Neuronal stem cell (in vitro differentiated cells): ENCODE results near the gene CDH18.

ENCODE experiments used
- DNase-seq: peaks from one replicate; pipeline ENCODE4 v3.0.0-alpha.2; 2013; ENCODE audit warnings: low spot score
- H2AFZ ChIP-seq: one replicate; pipeline ENCODE4 v1.6.1; 2013; ENCODE audit warnings: mild to moderate bottlenecking, low read length, inconsistent platforms
- H2AK5ac ChIP-seq: 2 replicates; pipeline ENCODE4 v1.6.1; 2013; ENCODE audit warnings: low read depth, mild to moderate bottlenecking, inconsistent platforms, low read length, moderate library complexity, mixed read lengths
- H2BK120ac ChIP-seq: 2 replicates; pipeline ENCODE4 v1.6.1; 2013; ENCODE audit warnings: low read depth, mild to moderate bottlenecking, inconsistent platforms, low read length, moderate library complexity, mixed read lengths
- H2BK12ac ChIP-seq: one replicate; pipeline ENCODE4 v1.6.1; 2013; ENCODE audit warnings: low read length, inconsistent platforms
- H2BK15ac ChIP-seq: 2 replicates; pipeline ENCODE4 v1.6.1; 2013; ENCODE audit warnings: mild to moderate bottlenecking, low read length, inconsistent platforms, mixed read lengths
- H2BK5ac ChIP-seq: one replicate; pipeline ENCODE4 v1.6.1; 2013; ENCODE audit warnings: inconsistent platforms, mild to moderate bottlenecking, low read length, moderate library complexity
- H3K14ac ChIP-seq: one replicate; pipeline ENCODE4 v1.6.1; 2013; ENCODE audit warnings: low read length, inconsistent platforms
- H3K18ac ChIP-seq: 2 replicates; pipeline ENCODE4 v1.6.1; 2013; ENCODE audit warnings: low read length, inconsistent platforms
- H3K23ac ChIP-seq: 2 replicates; pipeline ENCODE4 v1.6.1; 2013; ENCODE audit warnings: low read depth, mild to moderate bottlenecking, mixed read lengths, low read length, inconsistent platforms; ENCODE audit not compliant: poor library complexity
- H3K27ac ChIP-seq: replicated peaks from 3 replicates; pipeline ENCODE4 v1.5.1; 2013; ENCODE audit warnings: low read length, inconsistent platforms
- H3K27me3 ChIP-seq, 3 experiments: 2 replicates each; pipeline ENCODE4 v1.6.1; 2013; ENCODE audit warnings: low read length in 3 of 3, mild to moderate bottlenecking in 2 of 3, inconsistent platforms in 1 of 3, low read depth in 1 of 3, mixed read lengths in 1 of 3, moderate library complexity in 1 of 3; ENCODE audit not compliant: control insufficient read depth in 3 of 3, insufficient read depth in 3 of 3
- H3K36me3 ChIP-seq, 2 donors: replicated peaks in 1 of 2; 2 replicates each; pipeline ENCODE4 v1.6.1; 2013; ENCODE audit warnings: low read length in 2 of 2; ENCODE audit not compliant: control insufficient read depth in 2 of 2, insufficient read depth in 2 of 2
- H3K4ac ChIP-seq: 2 replicates; pipeline ENCODE4 v1.6.1; 2013; ENCODE audit warnings: inconsistent platforms, mild to moderate bottlenecking, low read length, moderate library complexity
- H3K4me1 ChIP-seq, 2 donors: 1 replicate in 1 of 2; 2 replicates in 1 of 2; pipeline ENCODE4 v1.6.1; 2013; ENCODE audit warnings: low read length in 2 of 2, low read depth in 1 of 2; ENCODE audit not compliant: control insufficient read depth in 2 of 2, insufficient read depth in 1 of 2
- H3K4me2 ChIP-seq: one replicate; pipeline ENCODE4 v1.6.1; 2013; ENCODE audit warnings: mild to moderate bottlenecking, low read length, inconsistent platforms; ENCODE audit not compliant: insufficient read depth, poor library complexity, severe bottlenecking
- H3K4me3 ChIP-seq, 2 donors: 2 replicates each; pipeline ENCODE4 v1.5.1; 2013; ENCODE audit warnings: low read length in 2 of 2, mild to moderate bottlenecking in 2 of 2, inconsistent platforms in 1 of 2, moderate library complexity in 1 of 2
- H3K79me1 ChIP-seq: one replicate; pipeline ENCODE4 v1.6.1; 2013; ENCODE audit warnings: low read depth, mild to moderate bottlenecking, inconsistent platforms, low read length, moderate library complexity
- H3K9ac ChIP-seq: one replicate; pipeline ENCODE4 v1.6.1; 2013; ENCODE audit warnings: mild to moderate bottlenecking, low read depth, low read length, inconsistent platforms; ENCODE audit not compliant: poor library complexity
- H3K9me3 ChIP-seq, 2 donors: replicated peaks in 1 of 2; 2 replicates each; pipeline versions ENCODE3 to v1.6.1; 2013; ENCODE audit warnings: low read length in 2 of 2, mild to moderate bottlenecking in 2 of 2, inconsistent platforms in 1 of 2, low read depth in 1 of 2, mixed read lengths in 1 of 2, moderate library complexity in 1 of 2; ENCODE audit not compliant: control insufficient read depth in 2 of 2, insufficient read depth in 1 of 2
- H4K8ac ChIP-seq: one replicate; pipeline ENCODE4 v1.6.1; 2013; ENCODE audit warnings: low read depth, mild to moderate bottlenecking, inconsistent platforms, low read length, moderate library complexity
- H4K91ac ChIP-seq: one replicate; pipeline ENCODE4 v1.6.1; 2013; ENCODE audit warnings: low read length, low read depth, mild to moderate bottlenecking, inconsistent platforms; ENCODE audit not compliant: poor library complexity
- WGBS, 2 donors: extraction: QIAGEN DNeasy Blood & Tissue Kit; methylation state at CpG; one replicate each; pipeline ENCODE4 v1.1.7; 2013; ENCODE audit warnings: missing lambda C conversion rate in 2 of 2, mixed read lengths in 1 of 2; ENCODE audit not compliant: insufficient read length in 2 of 2, insufficient replicate concordance in 1 of 2; ENCODE audit errors: extremely low coverage in 2 of 2; 5-methylcytosine and 5-hydroxymethylcytosine counted together

The CDH18 gene

DNA sequence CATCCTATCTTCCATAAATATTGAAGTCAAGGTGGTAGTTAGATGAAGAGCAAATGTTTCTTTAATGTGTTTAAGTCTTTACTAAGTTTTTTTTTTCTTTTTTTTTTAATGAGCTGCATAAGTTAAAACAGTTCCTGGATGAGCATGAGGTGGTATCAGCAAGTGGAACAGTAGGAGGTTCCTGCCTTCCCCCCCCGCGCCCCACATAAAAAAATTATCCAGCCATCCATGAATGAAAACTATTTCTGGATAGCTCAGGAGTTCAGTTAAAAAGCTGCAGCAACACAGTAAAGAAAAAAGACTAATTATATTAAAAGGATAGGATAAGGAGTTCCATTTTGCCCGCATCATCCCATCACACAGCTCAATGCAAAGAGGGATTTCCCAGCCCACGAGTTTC is 349.5 kb downstream of the CDH18 start:
- no peak overlapping the region for H3K9ac ChIP-seq
- H3K4ac ChIP-seq: no peak overlapping the region
- no peak overlapping the region for H3K18ac ChIP-seq
- H2BK15ac ChIP-seq: no peak overlapping the region
- H3K36me3 ChIP-seq: no peaks in the 10 kb centered on the region
- no peak overlapping the region for H3K4me3 ChIP-seq
- H4K8ac ChIP-seq: no peak overlapping the region
- H2BK120ac ChIP-seq: no peak overlapping the region
- whole genome bisulfite sequencing, 2 donors: no CpG with 5 or more reads among the region's 4 CpGs
- H4K91ac ChIP-seq: no peak overlapping the region
- no peak overlapping the region for H3K4me2 ChIP-seq
- no peak overlapping the region for H3K14ac ChIP-seq
- no peaks in the 10 kb centered on the region for H3K4me1 ChIP-seq
- no peaks in the 10 kb centered on the region for H3K9me3 ChIP-seq
- H2AFZ ChIP-seq: no peak overlapping the region
- no peak overlapping the region for H2AK5ac ChIP-seq
- no peak overlapping the region for H3K23ac ChIP-seq
- no peak overlapping the region for H2BK12ac ChIP-seq
- H2BK5ac ChIP-seq: no peak overlapping the region
- H3K27me3 ChIP-seq: no peaks in the 10 kb centered on the region
- no peak for DNase-seq
- no peak overlapping the region for H3K27ac ChIP-seq
- H3K79me1 ChIP-seq: no peaks in the 10 kb centered on the region

DNA sequence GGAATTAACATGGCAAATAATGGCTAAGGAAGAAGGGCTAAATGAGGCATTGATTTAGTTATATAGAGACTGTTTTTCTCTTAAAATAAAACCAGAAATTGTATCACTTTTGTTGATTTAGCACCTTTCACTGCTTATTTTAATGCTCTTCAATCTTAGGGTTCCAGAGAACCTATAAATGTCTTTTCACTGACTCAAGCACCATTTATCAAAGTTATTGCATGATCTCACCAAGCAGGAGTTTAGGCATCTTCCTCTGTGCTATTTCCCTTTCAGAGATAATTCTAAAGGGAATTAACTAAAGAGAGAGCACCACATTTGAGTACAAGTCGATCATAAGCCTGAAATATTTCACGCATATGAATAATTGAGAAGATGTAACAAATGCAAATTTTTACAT is 357.1 kb downstream of the CDH18 start:
- no peaks in the 10 kb centered on the region for H3K4me1 ChIP-seq
- H4K8ac ChIP-seq: no peak overlapping the region
- H3K27me3 ChIP-seq: no peaks in the 10 kb centered on the region
- H2BK15ac ChIP-seq: no peak overlapping the region
- H3K18ac ChIP-seq: no peak overlapping the region
- H3K23ac ChIP-seq: no peak overlapping the region
- H3K36me3 ChIP-seq: no peaks in the 10 kb centered on the region
- H3K79me1 ChIP-seq: no peaks in the 10 kb centered on the region
- H3K14ac ChIP-seq: no peak overlapping the region
- no peak overlapping the region for H2AK5ac ChIP-seq
- WGBS, 2 donors: no CpG with 5 or more reads among the region's 2 CpGs
- no peak overlapping the region for H3K9ac ChIP-seq
- no peak overlapping the region for H3K4ac ChIP-seq
- H4K91ac ChIP-seq: no peak overlapping the region
- H3K27ac ChIP-seq: no peak overlapping the region
- no peak overlapping the region for H2BK120ac ChIP-seq
- no peak overlapping the region for H2BK5ac ChIP-seq
- DNase-seq: no peak
- H2BK12ac ChIP-seq: no peak overlapping the region
- no peak overlapping the region for H3K4me2 ChIP-seq
- no peak overlapping the region for H3K4me3 ChIP-seq
- no peaks in the 10 kb centered on the region for H3K9me3 ChIP-seq
- H2AFZ ChIP-seq: no peak overlapping the region

DNA sequence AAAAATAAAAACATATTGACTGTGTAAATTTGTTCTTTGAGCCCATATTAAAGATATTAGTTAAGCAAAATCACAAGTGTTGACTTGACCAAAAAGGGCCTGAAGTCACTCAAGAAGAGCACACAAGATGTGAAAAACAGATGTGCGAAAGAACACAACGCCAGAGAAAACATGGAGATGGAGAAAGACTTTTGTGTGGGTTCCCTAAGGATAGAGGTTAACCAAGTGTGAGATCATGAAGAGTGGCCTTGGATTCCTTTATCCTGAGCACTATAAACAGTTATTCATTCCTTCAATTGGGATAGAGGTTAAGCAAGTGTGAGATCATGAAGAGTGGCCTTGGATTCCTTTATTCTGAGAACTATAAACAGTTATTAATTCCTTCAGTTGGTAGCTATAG is 361.8 kb downstream of the CDH18 start:
- no peak overlapping the region for H3K27ac ChIP-seq
- no peak for DNase-seq
- H4K91ac ChIP-seq: no peak overlapping the region
- H2BK5ac ChIP-seq: no peak overlapping the region
- H3K4me2 ChIP-seq: no peak overlapping the region
- H4K8ac ChIP-seq: no peak overlapping the region
- H2BK12ac ChIP-seq: no peak overlapping the region
- no peaks in the 10 kb centered on the region for H3K79me1 ChIP-seq
- H2AK5ac ChIP-seq: no peak overlapping the region
- no peak overlapping the region for H3K23ac ChIP-seq
- H3K14ac ChIP-seq: no peak overlapping the region
- WGBS, 2 donors: no CpG with 5 or more reads among the region's 2 CpGs
- H3K4me3 ChIP-seq: no peak overlapping the region
- peak overlapping the region; percentile 49 for H2AFZ ChIP-seq
- H3K4ac ChIP-seq: no peak overlapping the region
- no peaks in the 10 kb centered on the region for H3K9me3 ChIP-seq
- no peak overlapping the region for H3K9ac ChIP-seq
- H3K18ac ChIP-seq: no peak overlapping the region
- H3K27me3 ChIP-seq: no peaks in the 10 kb centered on the region
- no peak overlapping the region for H2BK120ac ChIP-seq
- H3K4me1 ChIP-seq: no peaks in the 10 kb centered on the region
- no peak overlapping the region for H2BK15ac ChIP-seq
- no peaks in the 10 kb centered on the region for H3K36me3 ChIP-seq

DNA sequence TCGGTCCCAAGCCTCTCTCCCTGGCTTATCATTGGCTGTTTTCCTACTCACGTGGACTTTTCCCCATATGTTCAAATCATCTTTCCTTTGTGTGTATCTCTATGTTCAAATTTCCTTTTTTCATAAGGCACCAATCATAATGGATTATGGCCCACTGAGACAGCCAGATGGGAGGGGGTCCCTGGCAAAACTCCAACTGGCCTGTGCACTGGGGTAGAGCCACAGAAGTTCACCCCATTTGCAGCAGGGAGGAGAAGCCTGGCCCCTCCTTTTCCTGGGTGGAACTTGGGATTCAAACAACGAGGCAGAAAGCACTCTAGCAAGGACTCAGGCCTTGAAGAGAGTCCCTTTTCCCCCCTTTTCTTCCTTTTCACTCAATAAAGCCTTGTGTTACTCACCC is 362.4 kb downstream of the CDH18 start:
- Histone ChIP-seq H3K4me2 (no peak overlapping the region), H3K9ac (no peak overlapping the region), H4K91ac (no peak overlapping the region), H2AK5ac (no peak overlapping the region), H2BK120ac (no peak overlapping the region), H3K9me3 (no peaks in the 10 kb centered on the region), H3K4ac (no peak overlapping the region), H3K18ac (no peak overlapping the region), H3K27ac (no peak overlapping the region), H3K14ac (no peak overlapping the region), H3K79me1 (no peaks in the 10 kb centered on the region), H2BK12ac (no peak overlapping the region), H3K27me3 (no peaks in the 10 kb centered on the region), H2AFZ (peak overlapping the region; percentile 49), H2BK5ac (no peak overlapping the region), H3K4me1 (no peaks in the 10 kb centered on the region), H2BK15ac (no peak overlapping the region), H4K8ac (no peak overlapping the region), H3K4me3 (no peak overlapping the region), H3K23ac (no peak overlapping the region), H3K36me3 (no peaks in the 10 kb centered on the region)
- no CpG with 5 or more reads among the region's 3 CpGs for WGBS, 2 donors
- DNase-seq: no peak
